ENCODE results near the gene ABCC9. TPM values are rescaled to one million over a fixed set of nuclear protein-coding genes. Genes with fewer than 3 reads are reported as not detected.

The ABCC9 gene
- polyA plus RNA-seq, 1 of the 3 experiments (the other 2 are of a cell fraction), result 0.02 TPM

GRCh38 chr12:21984375-21984774 is 43.1 kb upstream of the ABCC9 start:
- Histone ChIP-seq H3K9me3 (no peaks in the 10 kb centered on the region), H3K36me3 (replicated peaks in 1 of 2; ENCODE audit: control insufficient read depth in 1 of 2, insufficient read depth in 2 of 2, low read length in 1 of 2) (no peaks in the 10 kb centered on the region), H3K4me2 (no peak overlapping the region), H3K9me2 (no peaks in the 10 kb centered on the region), H3K27ac (ENCODE audit: low read depth in 2 of 2, low read length in 1 of 2) (no peak overlapping the region), H3F3A (replicated peaks; ENCODE audit: insufficient read depth) (no peaks in the 10 kb centered on the region), H2AFZ (ENCODE audit: low read depth) (no peak overlapping the region), H3K9ac (no peak overlapping the region), H3K27me3 (ENCODE audit: insufficient read depth) (peaks cover 8% of the 10 kb centered on the region; the same call in 1 of the 2 replicates), H3K4me1 (ENCODE audit: control insufficient read depth in 1 of 2, insufficient read depth in 2 of 2, low read depth in 1 of 2, low read length in 1 of 2) (no peaks in the 10 kb centered on the region), H4K20me1 (ENCODE audit: insufficient read depth) (no peaks in the 10 kb centered on the region), H3K79me2 (ENCODE audit: insufficient read depth) (no peaks in the 10 kb centered on the region), H3K4me3 (ENCODE audit: low read depth in 2 of 2, low read length in 1 of 2) (no peak overlapping the region)
- TF ChIP-seq ELF1 (IDR thresholded peaks at IDR 0.05), result no peak
- TF ChIP-seq RCOR1 (IDR thresholded peaks at IDR 0.05; ENCODE audit: low read length), result no peak
- TF ChIP-seq YY1 (IDR thresholded peaks at IDR 0.05; ENCODE audit: low read depth), result no peak
- TF ChIP-seq RAD21 (IDR thresholded peaks at IDR 0.05; ENCODE audit: low read length), result no peak
- no peak for TF ChIP-seq USF2 (IDR thresholded peaks at IDR 0.05; ENCODE audit: borderline replicate concordance, low read depth, low read length)
- TF ChIP-seq EZH2phosphoT487 (IDR thresholded peaks at IDR 0.05; ENCODE audit: borderline replicate concordance, low read depth), result no peak
- no peak for TF ChIP-seq MEF2A (IDR thresholded peaks at IDR 0.05; ENCODE audit: borderline replicate concordance, low read depth)
- TF ChIP-seq RFX5 (IDR thresholded peaks at IDR 0.05; ENCODE audit: low read length), result no peak
- no peak for TF ChIP-seq ZBTB33 (IDR thresholded peaks at IDR 0.05; ENCODE audit: borderline replicate concordance, low read depth)
- TF ChIP-seq POLR2AphosphoS5 (IDR thresholded peaks at IDR 0.05; ENCODE audit: low read depth, low read length), result no peak
- ChIA-PET CTCF (interaction anchor here (2.5 kb wide), 1 partner anchor 286 kb away, joined by 13 read pairs; no protein-coding TSS in a partner anchor), POLR2A (no interaction called here)
- DNase-seq, result no peak

DNA sequence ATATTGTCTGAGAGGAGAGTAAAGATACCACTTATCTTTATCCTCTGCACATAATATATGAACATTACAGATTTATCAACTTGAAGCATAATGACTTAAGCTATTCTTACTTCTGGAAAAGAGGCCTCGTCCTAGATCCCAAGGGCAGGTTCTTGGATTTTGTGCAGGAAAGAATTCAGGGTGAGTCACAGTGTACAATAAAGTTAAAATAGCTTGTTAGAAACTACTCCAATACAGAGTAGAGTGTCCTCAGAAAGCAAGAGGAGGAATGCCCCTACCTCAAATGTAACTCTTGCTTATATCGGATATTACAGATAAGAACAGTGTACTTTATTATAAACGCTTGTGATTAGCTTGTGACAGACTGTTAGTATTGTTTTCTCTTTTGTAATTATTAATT is 41.9 kb upstream of the ABCC9 start:
- no peak overlapping the region for H2AFZ ChIP-seq (ENCODE audit: low read depth)
- no peaks in the 10 kb centered on the region for H3K4me1 ChIP-seq (ENCODE audit: control insufficient read depth in 1 of 2, insufficient read depth in 2 of 2, low read depth in 1 of 2, low read length in 1 of 2)
- H3K9ac ChIP-seq, result no peak overlapping the region
- peaks cover 6% of the 10 kb centered on the region; the same call in 1 of the 2 replicates for H3K27me3 ChIP-seq (ENCODE audit: insufficient read depth)
- ChIA-PET POLR2A (no interaction called here), CTCF (interaction anchor here (1.0 kb wide), 2 partner anchors 285 to 303 kb away, joined by 3 read pairs; no protein-coding TSS in a partner anchor)
- no peaks in the 10 kb centered on the region for H3F3A ChIP-seq (replicated peaks; ENCODE audit: insufficient read depth)
- no peaks in the 10 kb centered on the region for H3K36me3 ChIP-seq (replicated peaks in 1 of 2; ENCODE audit: control insufficient read depth in 1 of 2, insufficient read depth in 2 of 2, low read length in 1 of 2)
- no peak overlapping the region for H3K27ac ChIP-seq (ENCODE audit: low read depth in 2 of 2, low read length in 1 of 2)
- no peaks in the 10 kb centered on the region for H3K79me2 ChIP-seq (ENCODE audit: insufficient read depth)
- no peaks in the 10 kb centered on the region for H3K9me2 ChIP-seq
- 19% methylated on average over 3 of the region's 3 CpGs for WGBS (ENCODE audit: low lambda C conversion rate)
- no peak overlapping the region for H3K4me2 ChIP-seq
- DNase-seq, result no peak
- H3K9me3 ChIP-seq, result no peaks in the 10 kb centered on the region
- H3K4me3 ChIP-seq (ENCODE audit: low read depth in 2 of 2, low read length in 1 of 2), result no peak overlapping the region
- H4K20me1 ChIP-seq (ENCODE audit: insufficient read depth), result no peaks in the 10 kb centered on the region
- TF ChIP-seq FOSL2 (IDR thresholded peaks at IDR 0.05; ENCODE audit: borderline replicate concordance, low read depth) (no peak), TCF12 (IDR thresholded peaks at IDR 0.05) (no peak), GABPA (IDR thresholded peaks at IDR 0.05; ENCODE audit: low read depth) (no peak), JUND (IDR thresholded peaks at IDR 0.05) (no peak), ELF1 (IDR thresholded peaks at IDR 0.05) (no peak), POLR2AphosphoS5 (IDR thresholded peaks at IDR 0.05; ENCODE audit: low read depth, low read length) (no peak), NRF1 (IDR thresholded peaks at IDR 0.05; ENCODE audit: low read depth, low read length) (no peak), GATA2 (CRISPR knock-in tag; IDR thresholded peaks at IDR 0.05) (no peak), YY1 (IDR thresholded peaks at IDR 0.05; ENCODE audit: low read depth) (no peak), ZBTB33 (IDR thresholded peaks at IDR 0.05; ENCODE audit: borderline replicate concordance, low read depth) (no peak), CTCF (IDR thresholded peaks at IDR 0.05) (no peak), RCOR1 (IDR thresholded peaks at IDR 0.05; ENCODE audit: low read length) (no peak)
- TF ChIP-seq, protein P1, sequence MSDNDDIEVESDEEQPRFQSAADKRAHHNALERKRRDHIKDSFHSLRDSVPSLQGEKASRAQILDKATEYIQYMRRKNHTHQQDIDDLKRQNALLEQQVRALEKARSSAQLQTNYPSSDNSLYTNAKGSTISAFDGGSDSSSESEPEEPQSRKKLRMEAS (IDR thresholded peaks at IDR 0.05; ENCODE audit: low read depth), result no peak
- TF ChIP-seq, protein P2, sequence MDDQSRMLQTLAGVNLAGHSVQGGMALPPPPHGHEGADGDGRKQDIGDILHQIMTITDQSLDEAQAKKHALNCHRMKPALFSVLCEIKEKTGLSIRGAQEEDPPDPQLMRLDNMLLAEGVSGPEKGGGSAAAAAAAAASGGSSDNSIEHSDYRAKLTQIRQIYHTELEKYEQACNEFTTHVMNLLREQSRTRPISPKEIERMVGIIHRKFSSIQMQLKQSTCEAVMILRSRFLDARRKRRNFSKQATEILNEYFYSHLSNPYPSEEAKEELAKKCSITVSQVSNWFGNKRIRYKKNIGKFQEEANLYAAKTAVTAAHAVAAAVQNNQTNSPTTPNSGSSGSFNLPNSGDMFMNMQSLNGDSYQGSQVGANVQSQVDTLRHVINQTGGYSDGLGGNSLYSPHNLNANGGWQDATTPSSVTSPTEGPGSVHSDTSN (IDR thresholded peaks at IDR 0.05), result no peak
